Eye (tissue), 1 donor: Measurements from ENCODE around the gene PRXL2A.

Source experiments
- DNase-seq: peaks from one replicate; pipeline ENCODE4 v3.0.0-alpha.2; 2015

The PRXL2A gene

GRCh38 chr10:80447436-80448190 lies 39.3 kb downstream of the PRXL2A start:
- no peak for DNase-seq

GRCh38 chr10:80448209-80448942 lies 40.0 kb downstream of the PRXL2A start:
- no peak for DNase-seq

DNA sequence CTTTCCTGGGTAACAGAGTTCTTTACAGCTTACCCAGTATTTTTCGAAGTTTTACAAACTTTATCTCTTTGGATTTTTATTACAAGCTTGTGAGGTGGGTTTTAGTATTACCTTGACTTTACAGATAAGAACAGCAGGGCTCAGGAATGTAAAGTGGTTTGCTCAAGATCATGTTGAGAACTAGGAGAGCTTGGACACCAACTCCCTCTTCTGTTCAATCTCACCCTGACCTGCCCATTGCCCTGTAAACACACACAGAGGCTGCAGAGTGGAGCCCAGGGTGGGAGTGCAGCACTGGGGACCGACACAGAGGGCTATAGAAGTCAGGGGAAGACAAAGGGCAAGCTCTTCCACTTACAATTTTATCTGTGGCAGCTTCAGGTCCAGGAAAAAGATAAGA lies 41.2 kb downstream of the PRXL2A start:
- no peak for DNase-seq

DNA sequence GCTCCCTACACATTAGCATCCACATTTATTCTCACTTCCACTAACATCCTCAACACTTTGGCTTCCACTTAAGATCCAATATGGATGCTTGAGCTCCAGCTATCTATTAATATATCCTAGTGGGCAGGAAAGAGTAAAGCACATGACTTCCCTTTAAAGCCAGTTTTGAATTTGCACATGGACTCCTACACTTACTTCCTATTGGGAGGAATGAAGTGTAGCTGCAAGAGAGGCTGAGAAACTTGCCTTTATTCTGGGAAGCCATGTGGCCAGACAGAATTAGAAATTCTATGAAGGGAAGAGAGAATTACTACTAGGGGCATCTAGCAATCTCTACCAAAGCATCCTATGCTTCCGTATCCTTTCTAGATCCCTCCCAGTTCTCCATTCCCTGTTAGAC lies 42.8 kb downstream of the PRXL2A start:
- DNase-seq, result no peak

- no peak for DNase-seq
Measured at GRCh38 chr10:80452069-80452468, 43.7 kb downstream of the PRXL2A start.

DNA sequence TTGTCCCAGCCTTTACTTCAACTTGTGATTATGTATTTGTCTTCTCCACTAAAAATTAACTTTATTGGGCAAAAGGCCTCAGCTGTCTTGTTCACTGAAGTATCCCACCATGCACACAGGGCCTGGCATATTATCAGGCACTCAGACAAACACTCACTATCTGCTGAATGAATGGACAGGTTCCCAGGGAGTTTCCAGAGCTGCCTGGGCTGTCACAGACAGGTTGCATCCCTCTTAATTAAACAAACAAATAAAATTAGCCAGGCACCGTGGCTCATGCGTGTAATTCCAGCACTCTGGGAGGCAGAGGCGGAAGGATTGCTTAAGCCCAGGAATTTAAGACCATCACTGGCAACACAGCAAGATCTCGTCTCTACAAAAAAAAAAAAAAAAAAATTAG lies 44.3 kb downstream of the PRXL2A start:
- no peak for DNase-seq

- DNase-seq, result peak; percentile 88
Measured at GRCh38 chr10:80453056-80453841, 44.9 kb downstream of the PRXL2A start.

DNA sequence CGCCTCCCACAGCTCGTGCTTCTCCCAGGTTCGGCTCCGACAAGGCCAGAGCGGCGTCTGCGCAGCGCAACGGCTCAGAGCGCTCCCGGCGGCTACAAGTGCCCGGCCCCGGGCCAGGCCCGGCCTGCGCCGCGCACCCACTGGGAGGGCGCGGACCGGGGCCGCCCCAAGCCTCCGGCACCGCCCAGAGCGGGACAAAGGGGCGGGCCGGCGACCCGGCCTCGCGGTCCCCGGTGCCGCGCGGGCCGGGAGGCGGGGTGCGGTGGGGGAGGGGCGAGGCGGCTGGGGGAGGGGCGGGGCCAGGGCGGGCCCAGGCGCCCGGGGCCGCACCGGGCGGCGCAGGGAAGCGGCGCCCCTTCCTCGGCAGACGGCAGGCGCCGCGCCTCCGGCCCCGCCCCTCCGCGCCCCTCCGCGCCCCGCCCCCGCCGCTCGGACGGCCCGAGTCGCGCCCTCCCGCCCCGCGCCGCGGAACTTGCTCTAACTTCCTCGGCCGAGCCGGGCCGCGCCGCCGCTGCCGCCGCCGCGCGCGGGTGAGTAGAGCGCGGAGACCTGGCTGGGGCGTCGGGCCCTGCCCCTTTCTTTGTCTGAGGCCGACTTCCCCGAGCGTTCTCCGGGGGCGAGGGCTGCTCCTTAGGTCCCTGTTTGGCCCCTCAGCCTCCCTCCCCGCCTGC lies 45.6 kb downstream of the PRXL2A start, which contains the start of gene TSPAN14:
Gene TSPAN14 (plus strand): TSS at position 469 of the 671 bp plus-strand sequence. CDS start 34,924 bp downstream, outside the sequence.
- peak; percentile 90 for DNase-seq

- DNase-seq, result peak; percentile 73
Measured at GRCh38 chr10:80454513-80455460, 46.4 kb downstream of the PRXL2A start.

GRCh38 chr10:80455461-80456349 lies 47.4 kb downstream of the PRXL2A start:
- DNase-seq, result no peak

GRCh38 chr10:80457554-80458262 lies 49.4 kb downstream of the PRXL2A start:
- DNase-seq, result no peak

GRCh38 chr10:80458263-80458625 lies 49.9 kb downstream of the PRXL2A start:
- DNase-seq, result no peak

- no peak for DNase-seq
Measured at GRCh38 chr10:80458638-80459037, 50.3 kb downstream of the PRXL2A start.

GRCh38 chr10:80459047-80459865 lies 50.9 kb downstream of the PRXL2A start:
- DNase-seq, result peak; percentile 58

DNA sequence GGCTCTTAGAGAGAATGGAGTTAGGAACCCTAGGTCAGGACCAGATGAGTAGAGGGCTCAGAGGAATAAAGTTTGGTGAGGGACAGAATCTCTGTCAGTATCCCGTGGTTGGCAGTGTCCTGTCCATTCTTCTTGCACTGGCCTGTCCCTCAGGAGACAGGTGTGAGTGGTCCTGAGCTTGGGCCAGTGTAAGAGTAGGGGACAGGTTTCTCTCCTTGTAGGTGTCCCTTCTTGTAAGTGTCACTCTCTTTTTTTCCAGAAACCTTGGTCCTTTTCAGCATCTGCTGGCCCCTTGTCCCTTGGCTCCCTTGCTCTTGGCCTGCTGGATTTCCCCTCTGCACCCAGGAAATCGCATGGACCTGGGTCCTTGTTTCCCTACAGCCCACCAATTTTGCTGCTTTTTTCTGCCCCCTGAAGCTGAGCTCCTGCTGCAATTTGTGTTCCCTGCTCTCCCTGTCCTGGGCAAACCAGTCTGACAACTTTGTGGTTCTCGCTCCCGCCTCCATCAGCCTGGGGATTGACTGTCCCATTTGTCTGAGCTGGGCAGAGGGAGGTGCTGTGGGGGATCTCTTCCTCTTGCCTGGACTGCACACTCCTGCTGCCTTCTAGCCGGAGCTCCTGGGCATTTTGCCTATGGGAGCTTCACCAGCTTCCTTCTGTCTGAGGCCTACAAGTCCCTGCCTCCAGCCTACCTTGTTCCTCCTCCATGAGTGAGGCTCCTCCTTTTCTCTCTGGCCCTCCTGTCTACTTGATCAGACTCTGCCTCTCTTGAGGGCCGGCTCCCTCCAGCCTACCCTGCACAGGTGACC lies 52.3 kb downstream of the PRXL2A start:
- peak; percentile 64 for DNase-seq

DNA sequence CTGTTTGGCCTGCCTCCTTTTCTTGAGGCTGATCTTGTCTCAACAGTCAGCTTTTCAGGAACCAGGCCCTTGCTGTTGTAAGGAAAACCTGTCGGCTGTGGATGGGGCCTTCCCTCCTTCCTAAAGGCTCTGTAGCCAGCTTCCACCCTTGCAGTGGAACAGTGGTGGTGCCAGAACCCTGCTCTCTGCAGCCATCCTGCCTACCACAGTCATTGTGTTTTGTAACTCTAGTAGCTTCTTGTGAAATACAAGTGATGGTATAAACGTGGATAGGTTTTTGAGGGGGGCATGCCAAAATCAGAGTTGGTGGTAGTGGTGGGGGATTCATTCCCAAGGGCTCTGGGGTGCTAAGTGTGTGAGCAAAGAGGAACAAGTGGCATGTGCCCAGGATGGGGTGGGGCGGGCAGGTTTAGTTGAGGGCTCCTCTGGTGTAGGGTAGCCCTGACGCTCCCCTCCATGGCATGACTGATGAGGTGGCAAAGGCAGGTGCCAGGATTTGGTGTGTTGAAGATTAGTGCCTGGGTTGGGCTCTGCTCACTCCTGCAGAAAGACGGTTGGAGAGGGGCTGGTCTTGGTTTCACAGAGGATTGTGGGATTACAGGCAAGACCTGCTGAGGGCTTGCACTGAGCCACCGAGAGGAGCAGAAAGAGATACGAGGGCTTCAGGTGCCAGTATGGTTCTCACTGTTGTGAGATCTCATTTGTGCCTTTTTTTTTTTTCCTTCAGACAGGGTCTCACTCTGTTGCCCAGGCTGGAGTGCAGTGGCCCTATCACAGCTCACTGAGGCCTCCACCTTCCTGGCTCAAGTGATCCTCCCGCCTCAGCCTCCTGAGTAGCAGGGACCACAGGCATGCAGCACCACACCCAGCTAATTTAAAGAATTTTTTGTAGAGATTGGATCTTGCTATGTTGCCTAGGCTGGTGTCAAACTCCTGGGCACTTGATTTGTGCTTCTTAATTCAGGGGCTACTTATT lies 53.1 kb downstream of the PRXL2A start:
- DNase-seq, result no peak
